Astrocyte (in vitro differentiated cells and primary cell): ENCODE results near the gene SLC44A5.

ENCODE experiments used
- CTCF ChIP-seq: IDR thresholded peaks from 2 replicates; pipeline ENCODE4 v1.5.1; 2011; ENCODE audit warnings: low read depth, mild to moderate bottlenecking, inconsistent platforms, low read length, moderate library complexity; ENCODE audit not compliant: insufficient read depth
- EZH2 ChIP-seq: IDR thresholded peaks from 2 replicates; pipeline ENCODE4 v1.6.1; 2012; ENCODE audit warnings: mild to moderate bottlenecking, low read length, inconsistent platforms; ENCODE audit not compliant: insufficient read depth

- TF ChIP-seq CTCF (no peak), EZH2 (no peak)
Measured at GRCh38 chr1:75310067-75310466, 300.8 kb downstream of the SLC44A5 start.
